ENCODE measurements around the gene KIAA0513. TPM values are rescaled to one million over a fixed set of nuclear protein-coding genes. Genes with fewer than 3 reads are reported as not detected.

KIAA0513 gene
- total RNA-seq, 1 donor from 2014 or later: 16.3 TPM

GRCh38 chr16:85094176-85094805 is 66.7 kb downstream of the KIAA0513 start:
- DNase-seq (ENCODE audit: low spot score, unreplicated experiment): no peak
- Mint-ChIP-seq H3K4me3 (ENCODE audit: low read depth) (no peak overlapping the region), H3K9me3 (ENCODE audit: low read depth) (no peaks in the 10 kb centered on the region), H3K27me3 (peaks cover 14% of the 10 kb centered on the region), H3K4me1 (ENCODE audit: low read depth) (no peaks in the 10 kb centered on the region), H3K27ac (no peak overlapping the region), H3K36me3 (ENCODE audit: insufficient read depth) (peaks cover 3% of the 10 kb centered on the region)
- TF ChIP-seq, protein P1, sequence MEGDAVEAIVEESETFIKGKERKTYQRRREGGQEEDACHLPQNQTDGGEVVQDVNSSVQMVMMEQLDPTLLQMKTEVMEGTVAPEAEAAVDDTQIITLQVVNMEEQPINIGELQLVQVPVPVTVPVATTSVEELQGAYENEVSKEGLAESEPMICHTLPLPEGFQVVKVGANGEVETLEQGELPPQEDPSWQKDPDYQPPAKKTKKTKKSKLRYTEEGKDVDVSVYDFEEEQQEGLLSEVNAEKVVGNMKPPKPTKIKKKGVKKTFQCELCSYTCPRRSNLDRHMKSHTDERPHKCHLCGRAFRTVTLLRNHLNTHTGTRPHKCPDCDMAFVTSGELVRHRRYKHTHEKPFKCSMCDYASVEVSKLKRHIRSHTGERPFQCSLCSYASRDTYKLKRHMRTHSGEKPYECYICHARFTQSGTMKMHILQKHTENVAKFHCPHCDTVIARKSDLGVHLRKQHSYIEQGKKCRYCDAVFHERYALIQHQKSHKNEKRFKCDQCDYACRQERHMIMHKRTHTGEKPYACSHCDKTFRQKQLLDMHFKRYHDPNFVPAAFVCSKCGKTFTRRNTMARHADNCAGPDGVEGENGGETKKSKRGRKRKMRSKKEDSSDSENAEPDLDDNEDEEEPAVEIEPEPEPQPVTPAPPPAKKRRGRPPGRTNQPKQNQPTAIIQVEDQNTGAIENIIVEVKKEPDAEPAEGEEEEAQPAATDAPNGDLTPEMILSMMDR (IDR thresholded peaks at IDR 0.05; ENCODE audit: unreplicated experiment): no peak

GRCh38 chr16:85094812-85095211 is 67.2 kb downstream of the KIAA0513 start:
- DNase-seq (ENCODE audit: low spot score, unreplicated experiment): no peak
- no peaks in the 10 kb centered on the region for H3K4me1 Mint-ChIP-seq (ENCODE audit: low read depth)
- no peak overlapping the region for H3K27ac Mint-ChIP-seq
- TF ChIP-seq, protein P1 (IDR thresholded peaks at IDR 0.05; ENCODE audit: unreplicated experiment): no peak
- H3K4me3 Mint-ChIP-seq (ENCODE audit: low read depth): no peak overlapping the region
- H3K36me3 Mint-ChIP-seq (ENCODE audit: insufficient read depth): peaks cover 3% of the 10 kb centered on the region
- peaks cover 14% of the 10 kb centered on the region for H3K27me3 Mint-ChIP-seq
- H3K9me3 Mint-ChIP-seq (ENCODE audit: low read depth): no peaks in the 10 kb centered on the region

- H3K36me3 Mint-ChIP-seq (ENCODE audit: insufficient read depth): no peaks in the 10 kb centered on the region
- H3K4me1 Mint-ChIP-seq (ENCODE audit: low read depth): no peaks in the 10 kb centered on the region
- TF ChIP-seq, protein P1 (IDR thresholded peaks at IDR 0.05; ENCODE audit: unreplicated experiment): no peak
- peaks cover 17% of the 10 kb centered on the region for H3K27me3 Mint-ChIP-seq
- no peak overlapping the region for H3K27ac Mint-ChIP-seq
- H3K9me3 Mint-ChIP-seq (ENCODE audit: low read depth): no peaks in the 10 kb centered on the region
- DNase-seq (ENCODE audit: low spot score, unreplicated experiment): no peak
- no peak overlapping the region for H3K4me3 Mint-ChIP-seq (ENCODE audit: low read depth)
These were observed 69.3 kb downstream of the KIAA0513 start for GRCh38 chr16:85096921-85097320.

DNA sequence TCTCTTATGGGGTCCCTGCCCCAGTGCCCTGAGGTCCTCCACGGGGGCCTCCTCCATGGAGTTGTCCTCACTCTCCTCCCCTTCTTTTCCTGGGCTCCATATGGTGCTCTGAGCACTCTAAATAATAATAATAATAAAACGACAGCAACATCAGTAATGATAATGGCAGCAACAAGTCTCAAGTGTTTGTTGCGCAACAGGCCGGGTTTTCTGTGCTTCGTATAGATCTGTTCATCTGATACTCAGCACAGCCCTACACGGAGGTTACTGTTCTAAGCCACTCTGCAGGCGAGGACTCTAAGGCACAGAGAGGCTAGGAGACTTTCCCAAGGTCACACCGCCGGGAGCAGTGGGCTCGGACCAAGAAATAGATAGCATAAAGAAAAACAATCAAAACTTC is 71.0 kb downstream of the KIAA0513 start:
- TF ChIP-seq, protein P1 (IDR thresholded peaks at IDR 0.05; ENCODE audit: unreplicated experiment): no peak
- Mint-ChIP-seq H3K27ac (no peak overlapping the region), H3K4me1 (ENCODE audit: low read depth) (no peaks in the 10 kb centered on the region), H3K9me3 (ENCODE audit: low read depth) (no peaks in the 10 kb centered on the region), H3K4me3 (ENCODE audit: low read depth) (no peak overlapping the region), H3K36me3 (ENCODE audit: insufficient read depth) (no peaks in the 10 kb centered on the region), H3K27me3 (peaks cover 21% of the 10 kb centered on the region)
- no peak for DNase-seq (ENCODE audit: low spot score, unreplicated experiment)

GRCh38 chr16:85100265-85100664 is 72.7 kb downstream of the KIAA0513 start:
- Mint-ChIP-seq H3K4me1 (ENCODE audit: low read depth) (no peaks in the 10 kb centered on the region), H3K4me3 (ENCODE audit: low read depth) (no peak overlapping the region), H3K9me3 (ENCODE audit: low read depth) (no peaks in the 10 kb centered on the region), H3K36me3 (ENCODE audit: insufficient read depth) (no peaks in the 10 kb centered on the region), H3K27ac (peak overlapping the region; percentile 49), H3K27me3 (peaks cover 11% of the 10 kb centered on the region)
- DNase-seq (ENCODE audit: low spot score, unreplicated experiment): no peak
- TF ChIP-seq, protein P1 (IDR thresholded peaks at IDR 0.05; ENCODE audit: unreplicated experiment): no peak

All from progenitor cell of endocrine pancreas (in vitro differentiated cells).